Suprapubic skin (tissue), 4 donors: ENCODE results near the gene SARM1.
A peak's percentile ranks its signal among the peaks of the same experiment; 100 is the strongest.

ENCODE experiments used
- EP300 ChIP-seq: sonication (generic); formaldehyde crosslinking; IDR thresholded peaks from one replicate; pipeline ENCODE4 v1.6.1; 2017; ENCODE audit warnings: antibody characterized with exemption
- POLR2A ChIP-seq, 2 donors: fragments of 450-650 bp; IDR thresholded peaks; one replicate each; pipeline ENCODE4 v1.6.1; 2017; ENCODE audit warnings: antibody characterized with exemption in 2 of 2, mild to moderate bottlenecking in 2 of 2, moderate library complexity in 2 of 2
- POLR2AphosphoS5 ChIP-seq, 3 donors: sonication (generic); formaldehyde crosslinking; IDR thresholded peaks; one replicate each; pipeline ENCODE4 v1.6.1; 2017; ENCODE audit warnings: antibody characterized with exemption in 3 of 3
- TF ChIP-seq, protein P1 (sequence below), 2 donors: fragments of 200-600 bp in 1 of 2; fragments of 450-650 bp in 1 of 2; sonication (generic) in 1 of 2; IDR thresholded peaks; one replicate each; pipeline ENCODE4 v1.5.1; 2016 to 2019; ENCODE audit warnings: antibody characterized with exemption in 2 of 2, mild to moderate bottlenecking in 1 of 2, moderate library complexity in 1 of 2

DNA sequence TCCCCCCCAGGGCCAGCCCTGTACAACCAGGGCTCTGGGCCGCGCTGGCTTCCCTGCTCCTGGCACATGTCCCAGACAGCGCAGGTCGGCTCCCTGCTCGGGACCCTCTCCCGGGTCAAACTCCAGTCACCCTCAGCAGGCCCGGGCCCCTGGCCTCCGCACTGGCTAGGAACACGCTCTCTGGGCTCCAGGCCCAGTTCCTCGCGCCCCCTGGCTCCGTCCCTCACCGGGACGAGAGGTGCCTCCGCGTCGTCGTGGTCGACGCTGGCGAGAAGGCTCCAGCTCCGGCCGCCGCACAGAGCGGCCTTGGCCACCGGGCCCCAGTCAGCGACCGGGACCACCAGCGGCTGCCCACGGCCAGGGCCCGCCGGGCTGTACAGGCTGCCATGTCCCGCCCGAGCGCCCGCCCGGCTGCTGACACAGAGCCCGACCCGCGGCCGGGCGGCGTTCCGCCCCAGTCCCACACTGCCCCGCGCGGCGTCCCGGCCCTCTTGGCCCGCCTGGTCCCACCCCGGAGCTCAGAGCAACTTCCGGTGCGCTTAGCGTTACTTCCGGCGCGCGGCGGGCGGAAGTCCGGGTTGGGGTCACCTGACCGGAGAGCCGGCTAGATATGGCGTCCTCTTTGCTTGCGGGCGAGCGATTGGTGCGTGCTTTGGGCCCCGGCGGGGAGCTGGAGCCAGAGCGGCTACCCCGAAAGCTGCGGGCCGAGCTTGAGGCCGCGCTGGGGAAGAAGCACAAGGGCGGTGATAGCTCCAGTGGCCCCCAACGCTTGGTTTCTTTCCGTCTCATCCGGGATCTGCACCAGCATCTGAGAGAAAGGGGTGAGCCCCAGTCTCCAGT, 14.2 kb upstream of the SARM1 start, which contains the start of gene POLDIP2:
- TF ChIP-seq, protein P1, sequence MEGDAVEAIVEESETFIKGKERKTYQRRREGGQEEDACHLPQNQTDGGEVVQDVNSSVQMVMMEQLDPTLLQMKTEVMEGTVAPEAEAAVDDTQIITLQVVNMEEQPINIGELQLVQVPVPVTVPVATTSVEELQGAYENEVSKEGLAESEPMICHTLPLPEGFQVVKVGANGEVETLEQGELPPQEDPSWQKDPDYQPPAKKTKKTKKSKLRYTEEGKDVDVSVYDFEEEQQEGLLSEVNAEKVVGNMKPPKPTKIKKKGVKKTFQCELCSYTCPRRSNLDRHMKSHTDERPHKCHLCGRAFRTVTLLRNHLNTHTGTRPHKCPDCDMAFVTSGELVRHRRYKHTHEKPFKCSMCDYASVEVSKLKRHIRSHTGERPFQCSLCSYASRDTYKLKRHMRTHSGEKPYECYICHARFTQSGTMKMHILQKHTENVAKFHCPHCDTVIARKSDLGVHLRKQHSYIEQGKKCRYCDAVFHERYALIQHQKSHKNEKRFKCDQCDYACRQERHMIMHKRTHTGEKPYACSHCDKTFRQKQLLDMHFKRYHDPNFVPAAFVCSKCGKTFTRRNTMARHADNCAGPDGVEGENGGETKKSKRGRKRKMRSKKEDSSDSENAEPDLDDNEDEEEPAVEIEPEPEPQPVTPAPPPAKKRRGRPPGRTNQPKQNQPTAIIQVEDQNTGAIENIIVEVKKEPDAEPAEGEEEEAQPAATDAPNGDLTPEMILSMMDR (IDR thresholded peaks at IDR 0.05): no peak
- TF ChIP-seq POLR2A (IDR thresholded peaks at IDR 0.05) (peak; percentile 72 to 94), POLR2AphosphoS5 (IDR thresholded peaks at IDR 0.05) (peak in 2 of 3 donors; percentile 84 to 93), EP300 (no peak)
